Peyer's patch (tissue), 4 donors: ENCODE measurements around the gene MAG. TPM values are rescaled to one million over a fixed set of nuclear protein-coding genes. Genes with fewer than 3 reads are reported as not detected.
A peak's percentile ranks its signal among the peaks of the same experiment; 100 is the strongest.

Experiments used
- DNase-seq, 3 donors: peaks; one replicate each; pipeline ENCODE4 v3.0.0-alpha.2; 2017 to 2019
- H3K27ac ChIP-seq, 4 donors: fragments of 200-600 bp; sonication (generic); one replicate each; pipeline ENCODE4 v1.5.1; 2016 to 2019
- H3K27me3 ChIP-seq, 2 donors: fragments of 200-600 bp; sonication (generic); one replicate each; pipeline ENCODE4 v1.5.1; 2019
- H3K36me3 ChIP-seq, 3 donors: fragments of 200-600 bp; sonication (generic); one replicate each; pipeline ENCODE4 v1.5.1; 2016 to 2019
- H3K4me1 ChIP-seq, 4 donors: fragments of 200-600 bp; sonication (generic); one replicate each; pipeline ENCODE4 v1.5.1; 2016 to 2019
- H3K4me3 ChIP-seq, 4 donors: fragments of 200-600 bp; sonication (generic); 1 replicate in 3 of 4; 2 replicates in 1 of 4; pipeline ENCODE4 v1.5.1; 2016 to 2019; ENCODE audit warnings: mild to moderate bottlenecking in 1 of 4
- H3K9me3 ChIP-seq, 4 donors: fragments of 200-600 bp; sonication (generic); one replicate each; pipeline ENCODE4 v1.5.1; 2016 to 2019; ENCODE audit warnings: mild to moderate bottlenecking in 1 of 4
- POLR2A ChIP-seq, 2 donors: fragments of 450-650 bp; IDR thresholded peaks; one replicate each; pipeline ENCODE4 v1.5.1; 2017; ENCODE audit warnings: antibody characterized with exemption in 2 of 2, mild to moderate bottlenecking in 2 of 2, moderate library complexity in 2 of 2
- total RNA-seq, 4 donors: library from RNA; depleted of rRNA; stranded (reverse); fragments of >200 nt; gene quantifications; one replicate each; pipeline ENCODE4 v1.1.0, GENCODE V29; 2016
- TF ChIP-seq, protein P1 (sequence below), 6 experiments: fragments of 450-650 bp in 4 of 6; fragments of 200-600 bp in 2 of 6; sonication (generic) in 1 of 6; IDR thresholded peaks; one replicate each; pipeline ENCODE4 v1.5.1; 2017 to 2019; ENCODE audit warnings: antibody characterized with exemption in 6 of 6, mild to moderate bottlenecking in 3 of 6, moderate library complexity in 1 of 6

Gene MAG
- total RNA-seq, 4 donors from 2014 or later = 3.8 TPM; not detected in 3

DNA sequence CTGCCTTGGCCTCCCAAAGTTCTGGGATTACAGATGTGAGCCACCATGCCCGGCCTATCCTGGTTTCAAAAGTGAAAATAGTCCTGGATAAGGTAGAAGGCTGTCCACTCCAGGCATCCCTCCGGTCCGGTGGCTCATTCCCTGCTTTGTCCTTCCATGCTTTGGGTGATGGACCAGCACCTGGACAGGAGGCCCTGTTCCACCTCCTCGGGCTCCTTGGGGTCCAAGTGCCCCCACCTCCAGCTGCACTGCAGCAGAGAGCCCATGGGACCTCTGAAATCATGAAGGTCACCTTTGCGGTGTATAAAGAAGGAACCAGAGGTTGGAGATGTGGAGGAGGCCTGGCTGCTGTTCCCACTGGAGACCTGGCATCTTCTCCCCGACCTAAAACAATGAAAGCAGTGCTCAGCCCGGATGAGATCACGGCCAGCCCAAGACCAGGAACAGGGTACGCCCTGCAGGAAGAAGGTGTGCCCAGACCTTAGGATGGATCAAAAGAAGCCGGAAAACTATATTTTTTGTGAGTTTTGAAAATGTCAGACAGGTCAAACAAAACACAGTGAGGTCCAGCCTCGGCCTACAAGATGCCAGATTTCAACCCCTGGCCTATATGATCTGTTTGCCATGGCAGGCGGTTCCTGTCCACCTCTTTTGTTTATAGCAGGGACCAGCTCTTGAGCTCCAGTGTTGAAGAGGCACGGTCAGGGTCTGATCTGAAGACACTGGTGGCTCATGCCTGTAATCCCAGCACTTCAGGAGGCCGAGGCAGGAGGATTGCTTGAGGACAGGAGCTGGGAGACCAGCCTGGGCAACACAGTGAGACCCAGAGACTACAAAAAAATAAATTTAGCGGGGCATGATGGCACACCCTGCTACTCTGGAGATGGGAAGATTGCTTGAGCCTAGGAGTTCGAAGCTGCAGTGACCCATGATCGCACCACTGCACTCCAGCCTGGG, 37.3 kb upstream of the MAG start:
- peak in 2 of 3 donors; percentile 13 to 27 for DNase-seq

DNA sequence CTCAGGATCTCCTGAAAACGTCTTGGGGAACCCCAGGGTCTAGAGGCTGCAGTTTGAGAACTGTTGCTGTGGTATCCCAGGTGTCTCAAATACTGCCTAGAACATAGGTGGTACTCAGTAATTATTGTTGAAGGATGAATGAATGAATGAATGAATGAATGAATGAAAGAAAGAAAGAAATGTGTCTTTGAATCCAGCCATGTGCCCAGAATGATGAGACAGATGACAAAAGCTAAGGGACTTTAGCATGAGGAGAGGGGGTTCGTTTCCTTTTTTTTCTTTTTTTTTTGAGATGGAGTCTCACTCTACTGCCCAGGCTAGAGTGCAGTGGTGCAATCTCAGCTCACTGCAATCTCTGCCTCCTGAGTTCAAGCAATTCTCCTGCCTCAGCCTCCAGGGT, 35.4 kb upstream of the MAG start:
- no peak for DNase-seq
- no peak overlapping the region for H3K4me3 ChIP-seq
- H3K9me3 ChIP-seq = no peaks in the 10 kb centered on the region
- TF ChIP-seq, protein P1, sequence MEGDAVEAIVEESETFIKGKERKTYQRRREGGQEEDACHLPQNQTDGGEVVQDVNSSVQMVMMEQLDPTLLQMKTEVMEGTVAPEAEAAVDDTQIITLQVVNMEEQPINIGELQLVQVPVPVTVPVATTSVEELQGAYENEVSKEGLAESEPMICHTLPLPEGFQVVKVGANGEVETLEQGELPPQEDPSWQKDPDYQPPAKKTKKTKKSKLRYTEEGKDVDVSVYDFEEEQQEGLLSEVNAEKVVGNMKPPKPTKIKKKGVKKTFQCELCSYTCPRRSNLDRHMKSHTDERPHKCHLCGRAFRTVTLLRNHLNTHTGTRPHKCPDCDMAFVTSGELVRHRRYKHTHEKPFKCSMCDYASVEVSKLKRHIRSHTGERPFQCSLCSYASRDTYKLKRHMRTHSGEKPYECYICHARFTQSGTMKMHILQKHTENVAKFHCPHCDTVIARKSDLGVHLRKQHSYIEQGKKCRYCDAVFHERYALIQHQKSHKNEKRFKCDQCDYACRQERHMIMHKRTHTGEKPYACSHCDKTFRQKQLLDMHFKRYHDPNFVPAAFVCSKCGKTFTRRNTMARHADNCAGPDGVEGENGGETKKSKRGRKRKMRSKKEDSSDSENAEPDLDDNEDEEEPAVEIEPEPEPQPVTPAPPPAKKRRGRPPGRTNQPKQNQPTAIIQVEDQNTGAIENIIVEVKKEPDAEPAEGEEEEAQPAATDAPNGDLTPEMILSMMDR (IDR thresholded peaks at IDR 0.05) = no peak
- TF ChIP-seq POLR2A (IDR thresholded peaks at IDR 0.05) = no peak
- no peaks in the 10 kb centered on the region for H3K4me1 ChIP-seq
- H3K27me3 ChIP-seq = no peaks in the 10 kb centered on the region
- peaks cover 0 to 40% (median 0%) of the 10 kb centered on the region in 3 donors for H3K36me3 ChIP-seq
- no peak overlapping the region for H3K27ac ChIP-seq

More for the DNA sequence above, 37.3 kb upstream of the MAG start:
- Histone ChIP-seq H3K36me3 (peaks cover 0 to 42% (median 0%) of the 10 kb centered on the region in 3 donors), H3K9me3 (no peaks in the 10 kb centered on the region), H3K27me3 (no peaks in the 10 kb centered on the region), H3K4me1 (peaks cover 0 to 14% (median 0%) of the 10 kb centered on the region in 4 donors), H3K27ac (peak overlapping the region in 1 of 4 donors; percentile 30), H3K4me3 (no peak overlapping the region)
- TF ChIP-seq POLR2A (IDR thresholded peaks at IDR 0.05) = no peak
- TF ChIP-seq, protein P1 (IDR thresholded peaks at IDR 0.05) = no peak

DNA sequence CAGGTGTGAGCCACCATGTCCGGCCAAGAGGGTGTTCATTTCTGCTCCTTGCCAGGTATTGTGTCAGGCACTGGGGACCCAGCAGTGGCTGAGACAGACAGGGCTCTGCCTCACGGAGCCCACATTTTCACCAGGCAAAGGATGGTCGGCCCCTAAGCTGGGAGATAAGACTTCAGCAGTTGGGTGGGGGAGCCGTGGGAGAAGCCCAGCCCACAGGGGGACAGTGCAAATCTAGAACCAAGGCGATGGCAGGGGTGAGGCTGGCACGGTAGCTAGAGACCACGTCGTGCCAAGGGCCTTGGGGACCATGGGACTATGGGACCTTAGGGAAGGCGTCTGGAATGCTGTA, 34.9 kb upstream of the MAG start:
- no peaks in the 10 kb centered on the region for H3K9me3 ChIP-seq
- TF ChIP-seq, protein P1 (IDR thresholded peaks at IDR 0.05) = no peak
- no peak for TF ChIP-seq POLR2A (IDR thresholded peaks at IDR 0.05)
- no peaks in the 10 kb centered on the region for H3K27me3 ChIP-seq
- peak in 2 of 3 donors; percentile 7 to 34 for DNase-seq
- H3K27ac ChIP-seq = no peak overlapping the region
- H3K36me3 ChIP-seq = peaks cover 0 to 46% (median 0%) of the 10 kb centered on the region in 3 donors
- H3K4me1 ChIP-seq = no peaks in the 10 kb centered on the region
- H3K4me3 ChIP-seq = no peak overlapping the region

DNA sequence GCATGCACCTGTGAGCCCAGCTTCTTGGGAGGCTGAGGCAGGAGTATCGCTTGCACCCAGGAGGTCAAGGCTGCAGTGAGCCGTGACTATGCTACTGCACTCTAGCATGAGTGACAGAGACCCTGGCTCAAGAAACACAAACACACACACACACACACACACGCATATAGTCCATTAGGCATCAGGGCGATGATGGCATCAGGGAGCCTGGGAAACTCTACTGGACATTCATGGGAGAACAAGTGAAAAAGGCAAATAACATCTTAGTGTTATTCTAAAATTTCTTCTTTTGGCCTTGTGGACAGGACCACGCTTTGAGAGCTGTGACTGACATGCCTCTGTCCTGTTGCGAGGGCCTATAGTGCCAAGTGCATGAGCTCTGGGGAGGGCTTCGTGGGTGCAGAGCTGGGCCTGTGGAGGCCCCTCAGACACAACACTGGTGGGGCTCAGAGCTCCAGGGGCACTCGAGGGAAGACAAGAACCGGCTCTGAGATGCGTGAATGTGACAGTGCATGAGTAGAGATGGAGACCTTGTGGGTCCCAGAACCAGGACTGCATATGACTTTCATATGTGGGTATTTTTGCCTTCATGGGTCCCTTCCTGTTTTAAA, 31.2 kb upstream of the MAG start:
- TF ChIP-seq, protein P1 (IDR thresholded peaks at IDR 0.05) = no peak
- no peak for TF ChIP-seq POLR2A (IDR thresholded peaks at IDR 0.05)
- peak; percentile 9 to 31 (median 22) for DNase-seq
- Histone ChIP-seq H3K4me3 (no peak overlapping the region), H3K4me1 (peaks cover 0 to 8% (median 0%) of the 10 kb centered on the region in 4 donors), H3K9me3 (no peaks in the 10 kb centered on the region), H3K27ac (no peak overlapping the region), H3K27me3 (no peaks in the 10 kb centered on the region), H3K36me3 (peaks cover 0 to 24% (median 0%) of the 10 kb centered on the region in 3 donors)

DNA sequence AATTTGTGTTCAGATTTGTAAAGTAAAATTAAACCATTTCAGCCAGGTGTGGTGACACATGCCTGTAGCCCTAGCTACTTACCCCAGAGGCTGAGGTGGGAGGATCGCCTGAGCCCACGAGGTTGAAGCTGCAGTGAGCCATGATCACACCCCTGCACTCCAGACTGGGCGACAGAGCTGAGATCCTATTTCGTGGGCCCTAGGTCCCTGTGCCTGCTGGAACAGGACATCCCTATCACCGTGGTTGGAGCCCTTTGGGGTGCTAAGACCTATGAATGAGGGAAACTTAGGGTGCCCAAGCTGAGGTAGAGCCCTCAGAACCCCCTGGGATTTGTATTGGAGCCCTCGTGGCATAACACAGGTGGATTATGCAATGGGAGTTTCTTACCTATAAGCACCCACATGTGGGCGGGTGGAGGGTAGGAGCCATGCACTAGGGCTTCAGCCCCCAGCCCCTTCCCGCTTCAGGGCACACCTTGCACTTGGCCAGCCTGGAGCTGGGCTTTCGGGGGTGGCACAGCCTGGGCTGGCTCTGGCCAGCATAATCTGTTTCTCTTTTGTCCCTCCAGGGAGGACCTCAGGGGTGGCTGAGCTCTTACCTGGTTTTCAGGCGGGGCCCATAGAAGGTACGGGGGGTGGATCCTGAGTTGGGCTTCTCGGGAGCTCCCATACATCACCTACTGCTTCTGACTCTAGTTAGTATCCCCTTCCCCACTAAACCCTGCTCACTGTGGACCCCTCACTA, 30.4 kb upstream of the MAG start:
- Histone ChIP-seq H3K27ac (no peak overlapping the region), H3K4me1 (peaks cover 0 to 14% (median 1%) of the 10 kb centered on the region in 4 donors), H3K36me3 (peaks cover 0 to 31% (median 0%) of the 10 kb centered on the region in 3 donors), H3K9me3 (no peaks in the 10 kb centered on the region), H3K4me3 (no peak overlapping the region), H3K27me3 (no peaks in the 10 kb centered on the region)
- TF ChIP-seq POLR2A (IDR thresholded peaks at IDR 0.05) = no peak
- TF ChIP-seq, protein P1 (IDR thresholded peaks at IDR 0.05) = no peak
- peak; percentile 14 to 44 (median 38) for DNase-seq
